ENCODE results near the gene MBTPS1.

- TF ChIP-seq GATA2 (IDR thresholded peaks at IDR 0.05; ENCODE audit: low read depth, low read length): no peak
- no peak for TF ChIP-seq GATA3 (IDR thresholded peaks at IDR 0.05; ENCODE audit: low read depth, low read length)
Measured at GRCh38 chr16:84068783-84069462, 47.8 kb downstream of the MBTPS1 start.

Measured in SH-SY5Y (cell line).